Measurements from ENCODE around the gene LAMA3.

DNA sequence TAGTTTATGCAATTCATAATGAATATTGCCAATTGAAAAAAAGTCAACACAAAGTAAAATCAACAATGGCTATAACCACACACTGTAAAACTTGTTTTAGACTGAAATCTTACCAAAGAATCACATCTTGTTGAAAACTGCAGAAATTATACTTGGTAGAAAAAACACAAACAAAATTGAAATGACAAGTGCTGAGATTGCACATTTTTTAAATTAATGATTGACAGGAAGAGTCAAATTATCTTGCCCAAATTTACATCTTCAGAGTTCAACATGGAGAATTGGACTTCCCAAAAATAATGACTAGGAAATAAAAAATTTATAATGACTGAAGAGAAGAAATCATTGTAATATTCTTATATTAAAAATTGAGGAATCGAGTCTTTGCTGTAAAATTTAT lies 240.7 kb downstream of the LAMA3 start:
- no peak for TF ChIP-seq POLR2A (IDR thresholded peaks at IDR 0.05)
- TF ChIP-seq, protein P1, sequence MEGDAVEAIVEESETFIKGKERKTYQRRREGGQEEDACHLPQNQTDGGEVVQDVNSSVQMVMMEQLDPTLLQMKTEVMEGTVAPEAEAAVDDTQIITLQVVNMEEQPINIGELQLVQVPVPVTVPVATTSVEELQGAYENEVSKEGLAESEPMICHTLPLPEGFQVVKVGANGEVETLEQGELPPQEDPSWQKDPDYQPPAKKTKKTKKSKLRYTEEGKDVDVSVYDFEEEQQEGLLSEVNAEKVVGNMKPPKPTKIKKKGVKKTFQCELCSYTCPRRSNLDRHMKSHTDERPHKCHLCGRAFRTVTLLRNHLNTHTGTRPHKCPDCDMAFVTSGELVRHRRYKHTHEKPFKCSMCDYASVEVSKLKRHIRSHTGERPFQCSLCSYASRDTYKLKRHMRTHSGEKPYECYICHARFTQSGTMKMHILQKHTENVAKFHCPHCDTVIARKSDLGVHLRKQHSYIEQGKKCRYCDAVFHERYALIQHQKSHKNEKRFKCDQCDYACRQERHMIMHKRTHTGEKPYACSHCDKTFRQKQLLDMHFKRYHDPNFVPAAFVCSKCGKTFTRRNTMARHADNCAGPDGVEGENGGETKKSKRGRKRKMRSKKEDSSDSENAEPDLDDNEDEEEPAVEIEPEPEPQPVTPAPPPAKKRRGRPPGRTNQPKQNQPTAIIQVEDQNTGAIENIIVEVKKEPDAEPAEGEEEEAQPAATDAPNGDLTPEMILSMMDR (IDR thresholded peaks at IDR 0.05), result no peak
